ENCODE measurements around the gene MMP1.

DNA sequence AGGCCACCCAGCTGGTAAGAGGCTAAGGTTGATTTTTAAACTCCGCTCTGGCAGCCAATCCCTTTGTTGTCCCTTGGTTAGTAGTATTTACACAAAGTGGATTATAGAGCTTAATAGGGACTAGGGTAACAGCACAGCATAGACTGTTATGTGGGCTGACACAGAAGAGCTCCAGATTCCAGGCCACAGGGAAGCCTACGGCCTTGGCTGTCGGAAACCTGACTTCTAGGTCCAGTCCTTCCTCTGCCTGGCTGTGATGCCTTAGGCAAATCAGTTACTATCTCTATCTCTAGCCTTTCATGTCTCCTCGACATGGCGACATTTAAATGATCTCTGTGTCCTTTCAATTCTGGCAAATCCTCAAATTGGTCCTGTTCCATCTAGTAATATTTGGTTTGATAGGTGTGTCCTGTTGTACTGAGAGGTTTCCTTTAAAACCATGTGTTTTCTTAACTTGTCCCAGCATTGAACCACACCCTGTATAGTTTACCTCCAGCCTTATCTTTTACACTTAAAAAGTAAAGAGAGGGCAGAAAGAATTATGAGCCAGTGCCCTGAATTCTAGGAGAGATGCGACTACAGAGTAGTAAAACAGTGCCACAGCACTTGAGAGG, 4.2 kb downstream of the MMP1 start:
- TF ChIP-seq, protein P1, sequence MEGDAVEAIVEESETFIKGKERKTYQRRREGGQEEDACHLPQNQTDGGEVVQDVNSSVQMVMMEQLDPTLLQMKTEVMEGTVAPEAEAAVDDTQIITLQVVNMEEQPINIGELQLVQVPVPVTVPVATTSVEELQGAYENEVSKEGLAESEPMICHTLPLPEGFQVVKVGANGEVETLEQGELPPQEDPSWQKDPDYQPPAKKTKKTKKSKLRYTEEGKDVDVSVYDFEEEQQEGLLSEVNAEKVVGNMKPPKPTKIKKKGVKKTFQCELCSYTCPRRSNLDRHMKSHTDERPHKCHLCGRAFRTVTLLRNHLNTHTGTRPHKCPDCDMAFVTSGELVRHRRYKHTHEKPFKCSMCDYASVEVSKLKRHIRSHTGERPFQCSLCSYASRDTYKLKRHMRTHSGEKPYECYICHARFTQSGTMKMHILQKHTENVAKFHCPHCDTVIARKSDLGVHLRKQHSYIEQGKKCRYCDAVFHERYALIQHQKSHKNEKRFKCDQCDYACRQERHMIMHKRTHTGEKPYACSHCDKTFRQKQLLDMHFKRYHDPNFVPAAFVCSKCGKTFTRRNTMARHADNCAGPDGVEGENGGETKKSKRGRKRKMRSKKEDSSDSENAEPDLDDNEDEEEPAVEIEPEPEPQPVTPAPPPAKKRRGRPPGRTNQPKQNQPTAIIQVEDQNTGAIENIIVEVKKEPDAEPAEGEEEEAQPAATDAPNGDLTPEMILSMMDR (optimal IDR thresholded peaks at IDR 0.05 in 1 of 3, IDR thresholded peaks at IDR 0.05 in 1 of 3, conservative IDR thresholded peaks at IDR 0.05 in 1 of 3; ENCODE audit: extremely low read depth in 1 of 3, insufficient read depth in 2 of 3, low read length in 3 of 3): no peak
- TF ChIP-seq EZH2 (IDR thresholded peaks at IDR 0.05; ENCODE audit: low read length): no peak

All from keratinocyte (primary cell).